Forelimb muscle (tissue), 1 donor: ENCODE data around the gene CARD8. TPM values are rescaled to one million over a fixed set of nuclear protein-coding genes. Genes with fewer than 3 reads are reported as not detected.

Experiments
- DNase-seq: peaks from one replicate; pipeline ENCODE4 v3.0.0-alpha.2; 2013; ENCODE audit warnings: low read depth
- polyA plus RNA-seq: library from polyadenylated mRNA; unstranded; fragments of 120-200 nt; gene quantifications from one replicate; pipeline ENCODE4 v1.2.1, GENCODE V29; 2013; ENCODE audit not compliant: insufficient read length

The CARD8 gene
- polyA plus RNA-seq, 1 donor, result 36.1 TPM

GRCh38 chr19:48170817-48171347, 84.8 kb downstream of the CARD8 start:
- no peak for DNase-seq

- DNase-seq, result peak; percentile 62
Measured at GRCh38 chr19:48169939-48170803, 85.5 kb downstream of the CARD8 start, which contains the start of the genes LIG1 and ZSWIM9. Gene LIG1, minus strand, starts transcription at chr19:48170344. Its CDS starts 4,778 bp downstream, at chr19:48165566. Gene ZSWIM9, plus strand, starts transcription at chr19:48170680. Its CDS starts 1,123 bp downstream, at chr19:48171803.

GRCh38 chr19:48169578-48169938, 86.2 kb downstream of the CARD8 start:
- no peak for DNase-seq

- no peak for DNase-seq
Measured at GRCh38 chr19:48168689-48169088, 87.0 kb downstream of the CARD8 start.

DNA sequence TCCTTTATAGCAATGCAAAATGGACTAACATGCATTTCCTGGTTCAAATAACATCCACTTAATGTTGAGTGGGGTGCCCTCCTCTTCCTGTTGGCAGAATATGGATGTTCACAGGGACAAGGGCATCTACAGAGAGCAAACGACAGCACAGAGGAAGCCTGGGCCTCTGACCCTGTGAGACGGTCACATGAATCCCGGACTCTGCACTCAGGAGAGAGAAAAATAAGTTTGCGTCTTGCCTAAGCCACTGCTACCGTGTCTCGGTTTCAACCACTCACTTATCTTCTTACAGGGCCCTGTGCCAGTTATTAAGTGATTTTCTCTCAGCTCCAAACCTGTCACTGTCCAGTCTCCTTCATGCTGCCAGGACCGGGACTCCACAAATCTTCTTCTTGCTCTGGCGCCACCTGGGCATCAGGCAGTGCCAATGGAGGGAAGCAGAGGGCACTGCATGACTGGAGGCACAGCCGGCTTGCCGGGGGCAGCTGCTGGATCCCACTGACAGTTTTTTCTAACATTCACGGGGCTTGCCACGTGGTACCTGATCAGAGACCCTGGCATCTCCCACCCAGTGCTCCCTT, 97.4 kb downstream of the CARD8 start:
- DNase-seq, result no peak

Other genes with a start within 250 kb of the CARD8 start
- not detected for gene CABP5, start 211.8 kb downstream of the CARD8 start, polyA plus RNA-seq
- gene PLA2G4C, start 145.1 kb downstream of the CARD8 start, polyA plus RNA-seq, result 61.7 TPM
- 21.7 TPM for gene LIG1, start 85.6 kb downstream of the CARD8 start, polyA plus RNA-seq
- 4.5 TPM for gene ZSWIM9, start 85.2 kb downstream of the CARD8 start, polyA plus RNA-seq
- 1.9 TPM for gene ZNF114, start 14.2 kb upstream of the CARD8 start, polyA plus RNA-seq
- gene EMP3, start 69.6 kb upstream of the CARD8 start, polyA plus RNA-seq, result 143 TPM
- 18.6 TPM for gene TMEM143, start 108.0 kb upstream of the CARD8 start, polyA plus RNA-seq
- not detected for gene SYNGR4, start 108.5 kb upstream of the CARD8 start, polyA plus RNA-seq
- 109 TPM for gene KDELR1, start 135.6 kb upstream of the CARD8 start, polyA plus RNA-seq
- 1.4 TPM for gene GRIN2D, start 137.8 kb upstream of the CARD8 start, polyA plus RNA-seq
- gene GRWD1, start 190.1 kb upstream of the CARD8 start, polyA plus RNA-seq, result 23.2 TPM
- 0.81 TPM for gene KCNJ14, start 199.7 kb upstream of the CARD8 start, polyA plus RNA-seq
- 45.7 TPM for gene CYTH2, start 213.5 kb upstream of the CARD8 start, polyA plus RNA-seq